ENCODE measurements around the gene SLC39A13.

The SLC39A13 gene

GRCh38 chr11:47384498-47384897, 23.9 kb upstream of the SLC39A13 start:
- DNase-seq (ENCODE audit: low spot score): no peak

GRCh38 chr11:47387944-47388696, 20.3 kb upstream of the SLC39A13 start:
- DNase-seq (ENCODE audit: low spot score): peak; percentile 20

GRCh38 chr11:47388697-47389576, 19.5 kb upstream of the SLC39A13 start:
- DNase-seq (ENCODE audit: low spot score): peak; percentile 17

- DNase-seq (ENCODE audit: low spot score): peak; percentile 19
These were observed 18.6 kb upstream of the SLC39A13 start for GRCh38 chr11:47389577-47390421.

DNA sequence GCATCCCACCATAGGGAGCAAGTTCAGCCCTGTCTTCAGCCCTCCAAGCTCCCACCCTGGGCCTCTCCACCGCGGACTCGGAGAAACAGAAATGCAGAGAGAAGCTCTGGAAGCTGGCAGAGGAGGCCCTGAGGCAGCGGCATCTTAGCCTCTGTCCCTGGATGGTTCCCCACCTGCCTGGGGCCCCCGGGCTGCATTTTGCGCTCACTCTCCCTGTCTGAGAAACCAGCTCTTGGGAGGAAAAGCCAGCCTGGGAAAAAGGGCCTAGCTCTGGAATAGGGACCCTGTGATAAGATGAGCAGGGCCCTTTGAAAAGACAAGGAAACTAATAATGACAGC, 18.0 kb upstream of the SLC39A13 start:
- DNase-seq (ENCODE audit: low spot score): no peak

- peak; percentile 18 for DNase-seq (ENCODE audit: low spot score)
These were observed 17.3 kb upstream of the SLC39A13 start for GRCh38 chr11:47391077-47391583.

DNA sequence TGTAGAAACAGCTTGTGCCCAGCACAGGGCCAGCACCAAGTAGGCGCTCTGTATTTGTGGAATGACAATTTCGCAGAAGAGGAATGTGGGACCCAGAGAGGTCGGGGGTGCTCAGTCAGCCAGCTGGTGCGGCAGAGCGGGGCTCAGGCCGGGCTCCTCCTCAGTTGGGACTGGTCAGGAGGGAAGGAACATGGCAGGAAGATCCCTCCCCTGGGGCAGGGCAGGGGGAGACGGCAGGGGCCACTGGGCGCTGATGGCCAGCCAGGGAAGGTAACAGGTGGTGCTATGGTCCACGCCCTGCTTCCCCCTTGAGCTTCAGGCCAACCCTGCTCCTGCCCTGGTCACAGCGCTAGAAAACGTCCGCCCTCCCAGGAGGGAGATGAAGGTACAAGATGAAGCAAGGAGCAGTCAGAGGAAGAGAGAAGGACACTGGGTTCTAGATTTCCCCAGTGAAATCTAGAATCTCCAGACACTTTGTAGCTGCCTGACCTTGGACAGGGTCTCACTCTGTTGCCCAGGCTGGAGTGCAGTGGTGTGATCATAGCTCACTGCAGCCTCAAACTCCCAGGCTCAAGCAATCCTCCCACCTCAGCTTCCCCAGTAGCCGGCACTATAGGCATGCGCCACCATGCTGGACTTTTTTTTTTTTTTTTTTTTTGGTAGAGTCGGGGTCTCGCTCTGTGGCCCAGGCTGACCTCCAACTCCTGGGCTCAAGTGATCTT, 16.5 kb upstream of the SLC39A13 start:
- DNase-seq (ENCODE audit: low spot score): peak; percentile 12

DNA sequence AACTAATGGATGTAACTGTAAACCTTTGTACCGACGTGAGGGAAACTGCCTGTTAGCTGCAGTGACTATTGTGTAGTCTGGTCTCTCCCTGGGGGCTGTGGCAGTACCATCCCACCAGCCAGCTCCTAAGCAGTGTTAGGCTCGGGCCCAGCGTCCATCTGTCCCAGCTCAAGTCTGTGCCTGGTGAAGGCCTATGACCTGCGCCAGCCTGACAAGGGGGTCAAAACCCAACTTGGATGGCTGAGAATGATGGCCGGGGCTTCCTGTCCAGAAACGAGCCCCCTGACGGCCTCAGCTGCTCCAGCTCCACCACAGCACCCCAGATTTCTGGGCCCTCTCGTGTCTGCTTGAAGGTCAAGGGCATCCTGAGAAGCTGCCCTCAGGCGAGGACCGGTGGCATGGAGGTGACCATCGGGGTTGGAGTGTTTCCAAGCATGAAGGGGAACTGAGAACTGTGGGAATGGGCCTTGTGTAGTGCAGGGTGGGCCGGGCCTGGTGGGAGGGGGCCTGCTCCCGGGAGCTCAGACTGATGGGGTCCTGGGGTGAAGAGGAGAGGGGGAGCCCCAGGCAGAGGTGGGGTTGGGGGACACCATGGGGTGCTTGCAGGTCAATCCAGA, 15.7 kb upstream of the SLC39A13 start:
- DNase-seq (ENCODE audit: low spot score): peak; percentile 20

DNA sequence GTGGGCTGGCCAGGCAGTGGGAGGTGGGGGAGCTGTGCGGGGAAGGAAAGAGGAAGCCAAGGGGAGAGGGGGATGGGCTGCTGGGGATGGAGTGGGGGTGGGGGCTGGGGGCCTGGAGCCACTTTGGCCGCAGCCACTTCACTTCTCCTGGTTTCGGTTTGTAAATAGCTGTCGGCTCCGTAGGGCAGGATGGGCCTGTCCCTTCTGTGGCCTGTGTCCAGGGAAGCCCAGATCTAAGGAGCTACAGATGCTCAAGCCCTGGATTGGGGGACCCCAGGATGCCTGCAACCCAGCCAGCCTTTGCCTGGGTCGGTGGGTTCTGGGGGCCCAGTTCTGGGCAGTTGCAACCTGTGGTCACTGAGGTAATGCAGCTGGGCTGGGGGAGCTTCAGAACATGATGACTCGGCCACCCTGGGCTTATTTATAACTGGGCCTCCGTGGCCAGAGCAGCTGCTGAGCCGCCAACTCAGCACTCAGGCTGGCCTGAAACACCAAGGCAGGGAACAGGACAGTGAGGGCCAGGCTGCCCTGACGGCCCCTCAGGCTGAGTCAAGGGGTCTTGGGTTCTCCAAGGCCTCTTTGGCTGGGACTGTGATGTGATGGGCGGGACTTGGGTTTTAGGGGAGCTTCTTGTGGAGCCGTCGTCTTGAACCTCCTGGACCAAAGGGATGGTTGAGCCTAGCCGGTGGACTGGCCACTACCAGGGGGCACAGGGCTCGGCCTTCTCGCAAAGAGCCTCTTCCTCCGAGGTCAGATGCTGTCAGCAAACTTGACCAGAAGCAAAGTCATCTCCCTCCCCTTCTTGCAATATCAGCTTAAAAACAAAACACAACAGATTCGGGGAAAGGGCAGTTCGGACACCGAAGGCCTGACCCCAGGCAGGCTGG, 15.0 kb upstream of the SLC39A13 start:
- peak; percentile 24 for DNase-seq (ENCODE audit: low spot score)

GRCh38 chr11:47394050-47394321, 14.4 kb upstream of the SLC39A13 start:
- DNase-seq (ENCODE audit: low spot score): peak; percentile 26

DNA sequence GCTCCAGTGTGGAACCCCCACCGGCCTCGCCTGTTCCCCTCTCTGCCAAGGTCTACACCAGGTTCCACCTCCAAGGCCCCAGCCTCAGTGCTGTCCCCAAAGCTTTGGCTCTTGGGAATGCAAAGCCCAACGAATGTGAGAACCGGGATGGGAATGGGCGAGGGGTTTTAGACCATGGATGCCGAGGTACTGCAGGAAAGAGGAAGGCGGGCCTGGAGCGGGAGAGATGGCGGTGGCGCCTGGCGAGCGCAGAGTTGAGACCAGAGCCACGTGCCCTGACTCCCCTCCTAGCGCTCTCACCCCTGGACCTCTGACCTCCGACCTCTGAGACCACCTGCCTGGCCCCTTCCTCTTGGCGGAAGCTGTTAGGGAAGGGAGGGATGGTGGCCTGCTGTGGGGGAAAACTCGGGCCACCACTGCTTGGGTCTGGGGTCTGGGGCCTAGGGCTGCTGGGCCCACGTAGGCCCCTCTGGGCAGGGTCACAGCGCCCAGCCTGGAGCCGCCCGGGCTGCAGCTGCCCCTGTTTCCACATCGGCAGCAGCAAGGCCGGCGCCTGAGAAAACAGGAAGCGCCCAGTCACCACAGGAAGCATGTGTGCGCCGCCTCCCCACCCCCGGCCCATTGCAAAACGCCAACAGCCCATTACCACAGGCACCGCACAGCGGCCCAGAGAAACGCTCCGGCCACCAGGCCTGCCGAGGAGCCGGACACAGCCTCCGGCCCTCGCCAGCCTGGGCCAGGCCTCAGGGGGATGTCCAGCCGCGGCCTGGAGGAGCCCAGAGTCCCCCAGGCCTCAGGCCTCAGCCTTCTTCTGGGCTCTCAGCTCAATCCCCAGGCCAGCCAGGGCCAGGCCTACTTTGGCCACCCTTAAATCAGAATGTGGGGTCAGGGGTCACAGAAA, 13.8 kb upstream of the SLC39A13 start:
- no peak for DNase-seq (ENCODE audit: low spot score)

- no peak for DNase-seq (ENCODE audit: low spot score)
These were observed 13.0 kb upstream of the SLC39A13 start for GRCh38 chr11:47395223-47396048.

GRCh38 chr11:47396049-47396320, 12.4 kb upstream of the SLC39A13 start:
- no peak for DNase-seq (ENCODE audit: low spot score)

DNA sequence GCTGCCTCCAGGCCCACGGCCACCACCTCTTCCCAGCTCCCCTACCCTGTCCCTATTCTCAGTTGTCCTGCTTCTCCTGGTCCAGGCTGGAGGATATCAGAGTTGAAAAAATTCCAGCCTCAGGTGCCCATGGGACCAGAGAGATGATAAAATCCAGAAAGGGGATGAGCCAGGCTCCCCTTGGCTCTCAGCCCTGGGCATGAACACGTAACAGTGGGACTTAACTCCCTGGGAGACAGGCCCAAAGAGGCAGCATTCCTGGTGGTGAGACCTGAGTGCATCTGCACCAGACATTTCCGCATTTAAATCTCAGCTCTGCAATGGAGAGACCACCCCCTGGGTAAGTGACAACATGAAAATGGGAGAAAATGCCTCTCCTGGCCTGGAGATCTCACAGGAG, 10.4 kb upstream of the SLC39A13 start:
- DNase-seq (ENCODE audit: low spot score): no peak

- DNase-seq (ENCODE audit: low spot score): no peak
These were observed 9.8 kb upstream of the SLC39A13 start for GRCh38 chr11:47398551-47398950.

DNA sequence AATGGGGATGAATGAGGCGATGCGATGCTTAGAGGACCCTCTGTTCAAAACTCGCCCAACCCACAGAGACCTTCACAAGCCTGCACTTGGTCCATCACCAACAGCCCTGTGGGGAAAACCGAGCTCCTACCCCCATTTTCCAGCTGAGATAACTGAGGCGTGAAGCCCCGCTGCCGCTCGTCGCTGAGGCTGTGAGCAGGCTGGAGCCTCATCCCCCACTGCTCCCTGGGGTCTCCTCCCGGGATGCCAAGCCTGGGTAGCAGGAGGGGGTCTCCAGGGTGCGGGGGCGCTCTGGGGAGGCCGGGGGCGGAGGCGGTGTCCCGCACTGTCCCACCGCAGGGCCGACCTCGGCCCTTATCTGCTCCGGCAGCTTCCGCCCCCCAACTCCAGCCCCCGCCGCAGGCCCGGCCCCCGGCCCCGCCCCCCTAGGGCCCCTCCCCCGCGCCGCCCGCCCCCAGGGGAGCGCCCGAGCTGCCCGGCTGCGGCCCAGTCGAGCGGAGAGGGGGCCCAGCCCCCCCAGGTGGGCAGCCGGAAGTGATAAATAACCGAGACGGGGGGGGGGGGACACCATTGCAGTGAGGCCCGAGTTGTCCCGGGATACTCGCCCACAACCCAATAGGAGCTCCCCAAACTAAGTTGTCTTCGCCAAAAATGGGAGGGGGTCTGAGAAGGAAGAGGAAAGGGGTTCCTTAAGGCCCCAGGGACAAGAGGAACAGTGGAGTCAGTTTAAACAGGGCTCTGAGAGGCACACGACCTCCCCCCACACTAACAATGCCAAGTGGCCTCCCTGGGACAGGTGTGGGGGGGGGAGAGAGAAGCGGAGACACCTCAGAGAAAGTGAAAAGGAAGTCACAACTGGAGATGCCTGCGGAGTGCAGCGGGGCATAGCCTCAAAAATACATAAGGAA, 8.3 kb upstream of the SLC39A13 start:
- no peak for DNase-seq (ENCODE audit: low spot score)

DNA sequence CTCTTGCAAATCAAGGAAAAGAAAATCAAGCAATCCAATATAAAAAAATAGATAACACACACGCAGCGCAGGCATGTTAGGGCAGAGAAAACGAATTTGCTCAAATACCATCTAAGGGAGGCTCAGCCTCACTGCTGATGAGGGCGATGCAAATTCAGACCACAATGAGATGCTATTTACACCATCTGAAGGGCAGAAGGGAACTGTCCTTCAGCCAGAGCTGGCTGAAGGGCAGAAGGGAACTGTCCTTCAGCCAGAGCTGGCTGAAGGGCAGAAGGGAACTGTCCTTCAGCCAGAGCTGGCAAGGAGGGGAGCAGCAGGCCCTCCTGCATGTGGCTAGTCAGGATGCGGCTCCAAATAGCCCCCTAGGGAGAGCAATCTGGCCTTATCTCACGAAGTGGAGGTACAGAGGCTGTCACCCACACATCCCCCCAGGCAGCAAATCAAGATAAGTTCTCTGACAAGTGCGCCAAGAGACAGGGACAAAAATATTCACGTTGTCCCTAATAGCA, 7.6 kb upstream of the SLC39A13 start:
- DNase-seq (ENCODE audit: low spot score): no peak

All from D341Med (cell line).